ENCODE results near the gene LIN9.

DNA sequence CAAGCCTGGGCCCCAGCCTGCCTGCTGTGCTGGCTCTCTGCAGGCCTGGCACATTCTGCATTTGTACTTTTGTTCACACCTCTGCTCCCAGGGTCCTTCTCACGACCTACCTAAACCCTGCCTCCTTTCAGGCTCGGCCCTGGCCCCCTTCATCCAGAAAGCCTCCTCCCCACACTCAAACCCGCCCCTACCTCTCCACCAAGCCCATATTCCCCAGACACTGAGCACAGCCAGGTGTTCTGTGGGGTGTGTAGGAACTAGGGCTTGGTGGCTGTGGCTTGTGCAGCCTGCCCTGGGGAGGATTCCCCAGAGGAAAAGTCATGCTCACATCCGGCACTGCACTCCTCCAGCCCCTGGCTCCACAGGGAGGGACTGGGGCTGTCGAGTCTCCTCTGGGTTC is 93.7 kb downstream of the LIN9 start:
- TF ChIP-seq, protein P1, sequence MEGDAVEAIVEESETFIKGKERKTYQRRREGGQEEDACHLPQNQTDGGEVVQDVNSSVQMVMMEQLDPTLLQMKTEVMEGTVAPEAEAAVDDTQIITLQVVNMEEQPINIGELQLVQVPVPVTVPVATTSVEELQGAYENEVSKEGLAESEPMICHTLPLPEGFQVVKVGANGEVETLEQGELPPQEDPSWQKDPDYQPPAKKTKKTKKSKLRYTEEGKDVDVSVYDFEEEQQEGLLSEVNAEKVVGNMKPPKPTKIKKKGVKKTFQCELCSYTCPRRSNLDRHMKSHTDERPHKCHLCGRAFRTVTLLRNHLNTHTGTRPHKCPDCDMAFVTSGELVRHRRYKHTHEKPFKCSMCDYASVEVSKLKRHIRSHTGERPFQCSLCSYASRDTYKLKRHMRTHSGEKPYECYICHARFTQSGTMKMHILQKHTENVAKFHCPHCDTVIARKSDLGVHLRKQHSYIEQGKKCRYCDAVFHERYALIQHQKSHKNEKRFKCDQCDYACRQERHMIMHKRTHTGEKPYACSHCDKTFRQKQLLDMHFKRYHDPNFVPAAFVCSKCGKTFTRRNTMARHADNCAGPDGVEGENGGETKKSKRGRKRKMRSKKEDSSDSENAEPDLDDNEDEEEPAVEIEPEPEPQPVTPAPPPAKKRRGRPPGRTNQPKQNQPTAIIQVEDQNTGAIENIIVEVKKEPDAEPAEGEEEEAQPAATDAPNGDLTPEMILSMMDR (IDR thresholded peaks at IDR 0.05) = no peak
- TF ChIP-seq POLR2A (IDR thresholded peaks at IDR 0.05) (no peak), EP300 (IDR thresholded peaks at IDR 0.05) (no peak)

All from suprapubic skin (tissue), 3 donors.